ENCODE data around the gene PCGF1. TPM values are rescaled to one million over a fixed set of nuclear protein-coding genes. Genes with fewer than 3 reads are reported as not detected.

Gene PCGF1
- total and polyA plus RNA-seq, 2 of the 13 experiments (the other 11 are each of a cell fraction or from before 2014, with no cell fraction given), result 20.4 to 22.6 TPM

DNA sequence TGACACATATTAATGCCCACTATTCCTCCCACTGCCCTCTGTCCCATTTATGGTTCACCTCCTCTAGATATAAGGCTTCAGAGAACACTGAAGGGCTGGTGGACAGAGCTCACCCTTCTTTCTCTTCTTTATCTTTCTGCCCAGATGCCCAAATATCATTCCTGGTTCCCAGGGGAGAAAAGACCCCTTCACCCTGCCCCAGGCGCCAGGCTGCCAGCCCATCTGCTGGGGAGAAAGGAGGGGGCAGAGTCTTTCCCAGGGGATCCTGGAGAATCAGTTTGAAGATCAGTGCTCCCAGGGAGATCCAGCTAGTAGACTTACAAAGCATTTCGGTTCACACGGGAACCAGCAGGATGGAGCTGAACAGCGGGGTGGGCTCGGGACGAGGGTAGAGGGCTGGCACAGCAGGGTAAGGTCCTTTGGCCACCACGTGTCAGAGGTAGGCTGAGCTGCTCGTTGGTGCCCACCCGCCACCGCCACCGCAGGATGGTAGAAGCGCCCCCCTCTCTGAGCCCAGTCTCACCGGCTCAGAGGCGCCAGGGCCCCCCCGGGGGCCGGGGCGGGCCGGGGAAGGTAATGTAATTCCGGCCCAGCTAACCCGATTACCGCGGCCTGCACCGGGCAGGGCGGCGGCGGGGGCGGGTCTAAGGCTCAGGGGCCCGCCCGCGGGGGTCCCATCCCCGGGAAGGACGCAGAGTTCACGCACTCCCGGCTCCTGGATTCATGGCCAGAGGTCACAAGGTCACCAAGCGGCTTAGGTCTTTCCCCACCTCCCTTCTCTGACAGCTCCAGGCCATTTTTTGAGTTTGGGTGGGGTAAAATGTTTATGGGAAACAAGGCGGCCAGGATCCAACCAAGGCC is 5.5 kb upstream of the PCGF1 start (continued):
- peak; percentile 40; the same call in 1 of the 2 replicates for TF ChIP-seq ZBTB7A (CRISPR knock-in tag; IDR thresholded peaks at IDR 0.05)
- no peak for TF ChIP-seq CBX1 (IDR thresholded peaks at IDR 0.05; ENCODE audit: low read depth)
- TF ChIP-seq PCBP1 (IDR thresholded peaks at IDR 0.05; ENCODE audit: borderline replicate concordance, low read depth, low read length), result no peak
- TF ChIP-seq, protein P1, sequence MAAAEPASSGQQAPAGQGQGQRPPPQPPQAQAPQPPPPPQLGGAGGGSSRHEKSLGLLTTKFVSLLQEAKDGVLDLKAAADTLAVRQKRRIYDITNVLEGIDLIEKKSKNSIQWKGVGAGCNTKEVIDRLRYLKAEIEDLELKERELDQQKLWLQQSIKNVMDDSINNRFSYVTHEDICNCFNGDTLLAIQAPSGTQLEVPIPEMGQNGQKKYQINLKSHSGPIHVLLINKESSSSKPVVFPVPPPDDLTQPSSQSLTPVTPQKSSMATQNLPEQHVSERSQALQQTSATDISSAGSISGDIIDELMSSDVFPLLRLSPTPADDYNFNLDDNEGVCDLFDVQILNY (CRISPR knock-in tag; conservative IDR thresholded peaks at IDR 0.05), result no peak
- peak; percentile 91 for TF ChIP-seq NR2F6 (IDR thresholded peaks at IDR 0.05)
- TF ChIP-seq NR2F6 (CRISPR knock-in tag; IDR thresholded peaks at IDR 0.05), result peak; percentile 90
- TF ChIP-seq ZNF335 (CRISPR knock-in tag; IDR thresholded peaks at IDR 0.05), result no peak
- TF ChIP-seq, protein P2, sequence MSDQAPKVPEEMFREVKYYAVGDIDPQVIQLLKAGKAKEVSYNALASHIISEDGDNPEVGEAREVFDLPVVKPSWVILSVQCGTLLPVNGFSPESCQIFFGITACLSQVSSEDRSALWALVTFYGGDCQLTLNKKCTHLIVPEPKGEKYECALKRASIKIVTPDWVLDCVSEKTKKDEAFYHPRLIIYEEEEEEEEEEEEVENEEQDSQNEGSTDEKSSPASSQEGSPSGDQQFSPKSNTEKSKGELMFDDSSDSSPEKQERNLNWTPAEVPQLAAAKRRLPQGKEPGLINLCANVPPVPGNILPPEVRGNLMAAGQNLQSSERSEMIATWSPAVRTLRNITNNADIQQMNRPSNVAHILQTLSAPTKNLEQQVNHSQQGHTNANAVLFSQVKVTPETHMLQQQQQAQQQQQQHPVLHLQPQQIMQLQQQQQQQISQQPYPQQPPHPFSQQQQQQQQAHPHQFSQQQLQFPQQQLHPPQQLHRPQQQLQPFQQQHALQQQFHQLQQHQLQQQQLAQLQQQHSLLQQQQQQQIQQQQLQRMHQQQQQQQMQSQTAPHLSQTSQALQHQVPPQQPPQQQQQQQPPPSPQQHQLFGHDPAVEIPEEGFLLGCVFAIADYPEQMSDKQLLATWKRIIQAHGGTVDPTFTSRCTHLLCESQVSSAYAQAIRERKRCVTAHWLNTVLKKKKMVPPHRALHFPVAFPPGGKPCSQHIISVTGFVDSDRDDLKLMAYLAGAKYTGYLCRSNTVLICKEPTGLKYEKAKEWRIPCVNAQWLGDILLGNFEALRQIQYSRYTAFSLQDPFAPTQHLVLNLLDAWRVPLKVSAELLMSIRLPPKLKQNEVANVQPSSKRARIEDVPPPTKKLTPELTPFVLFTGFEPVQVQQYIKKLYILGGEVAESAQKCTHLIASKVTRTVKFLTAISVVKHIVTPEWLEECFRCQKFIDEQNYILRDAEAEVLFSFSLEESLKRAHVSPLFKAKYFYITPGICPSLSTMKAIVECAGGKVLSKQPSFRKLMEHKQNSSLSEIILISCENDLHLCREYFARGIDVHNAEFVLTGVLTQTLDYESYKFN (CRISPR knock-in tag; conservative IDR thresholded peaks at IDR 0.05), result peak; percentile 55
- no peak for TF ChIP-seq ZNF776 (CRISPR knock-in tag; IDR thresholded peaks at IDR 0.05)
- no peak for TF ChIP-seq ZNF773 (CRISPR knock-in tag; IDR thresholded peaks at IDR 0.05; ENCODE audit: borderline replicate concordance)
- TF ChIP-seq, protein P3, sequence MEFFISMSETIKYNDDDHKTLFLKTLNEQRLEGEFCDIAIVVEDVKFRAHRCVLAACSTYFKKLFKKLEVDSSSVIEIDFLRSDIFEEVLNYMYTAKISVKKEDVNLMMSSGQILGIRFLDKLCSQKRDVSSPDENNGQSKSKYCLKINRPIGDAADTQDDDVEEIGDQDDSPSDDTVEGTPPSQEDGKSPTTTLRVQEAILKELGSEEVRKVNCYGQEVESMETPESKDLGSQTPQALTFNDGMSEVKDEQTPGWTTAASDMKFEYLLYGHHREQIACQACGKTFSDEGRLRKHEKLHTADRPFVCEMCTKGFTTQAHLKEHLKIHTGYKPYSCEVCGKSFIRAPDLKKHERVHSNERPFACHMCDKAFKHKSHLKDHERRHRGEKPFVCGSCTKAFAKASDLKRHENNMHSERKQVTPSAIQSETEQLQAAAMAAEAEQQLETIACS (CRISPR knock-in tag; IDR thresholded peaks at IDR 0.05), result no peak
- TF ChIP-seq SMC3 (IDR thresholded peaks at IDR 0.05; ENCODE audit: low read length), result no peak
- peak; percentile 52 for TF ChIP-seq PHF5A (CRISPR knock-in tag; IDR thresholded peaks at IDR 0.05; ENCODE audit: low read depth, unreplicated experiment)
- TF ChIP-seq, protein P4, sequence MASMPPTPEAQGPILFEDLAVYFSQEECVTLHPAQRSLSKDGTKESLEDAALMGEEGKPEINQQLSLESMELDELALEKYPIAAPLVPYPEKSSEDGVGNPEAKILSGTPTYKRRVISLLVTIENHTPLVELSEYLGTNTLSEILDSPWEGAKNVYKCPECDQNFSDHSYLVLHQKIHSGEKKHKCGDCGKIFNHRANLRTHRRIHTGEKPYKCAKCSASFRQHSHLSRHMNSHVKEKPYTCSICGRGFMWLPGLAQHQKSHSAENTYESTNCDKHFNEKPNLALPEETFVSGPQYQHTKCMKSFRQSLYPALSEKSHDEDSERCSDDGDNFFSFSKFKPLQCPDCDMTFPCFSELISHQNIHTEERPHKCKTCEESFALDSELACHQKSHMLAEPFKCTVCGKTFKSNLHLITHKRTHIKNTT (CRISPR knock-in tag; IDR thresholded peaks at IDR 0.05), result no peak
- peak; percentile 48; the same call in 1 of the 2 replicates for TF ChIP-seq ZNF33B (CRISPR knock-in tag; IDR thresholded peaks at IDR 0.05)
- no peak for TF ChIP-seq ONECUT2 (CRISPR knock-in tag; IDR thresholded peaks at IDR 0.05)
- peak; percentile 25; the same call in 1 of the 2 replicates for TF ChIP-seq HDAC2 (CRISPR knock-in tag; IDR thresholded peaks at IDR 0.05)
- TF ChIP-seq EEA1 (CRISPR knock-in tag; IDR thresholded peaks at IDR 0.05; ENCODE audit: borderline replicate concordance), result no peak
- no peak for TF ChIP-seq ARNTL (CRISPR knock-in tag; IDR thresholded peaks at IDR 0.05)
- TF ChIP-seq, protein P5, sequence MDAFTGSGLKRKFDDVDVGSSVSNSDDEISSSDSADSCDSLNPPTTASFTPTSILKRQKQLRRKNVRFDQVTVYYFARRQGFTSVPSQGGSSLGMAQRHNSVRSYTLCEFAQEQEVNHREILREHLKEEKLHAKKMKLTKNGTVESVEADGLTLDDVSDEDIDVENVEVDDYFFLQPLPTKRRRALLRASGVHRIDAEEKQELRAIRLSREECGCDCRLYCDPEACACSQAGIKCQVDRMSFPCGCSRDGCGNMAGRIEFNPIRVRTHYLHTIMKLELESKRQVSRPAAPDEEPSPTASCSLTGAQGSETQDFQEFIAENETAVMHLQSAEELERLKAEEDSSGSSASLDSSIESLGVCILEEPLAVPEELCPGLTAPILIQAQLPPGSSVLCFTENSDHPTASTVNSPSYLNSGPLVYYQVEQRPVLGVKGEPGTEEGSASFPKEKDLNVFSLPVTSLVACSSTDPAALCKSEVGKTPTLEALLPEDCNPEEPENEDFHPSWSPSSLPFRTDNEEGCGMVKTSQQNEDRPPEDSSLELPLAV (CRISPR knock-in tag; conservative IDR thresholded peaks at IDR 0.05; ENCODE audit: low read depth), result no peak
- 0 out of 2 replicates have a peak, but pooled peaks have one; percentile 28 for TF ChIP-seq CC2D1A (CRISPR knock-in tag; IDR thresholded peaks at IDR 0.05)
- TF ChIP-seq ZNF333 (CRISPR knock-in tag; IDR thresholded peaks at IDR 0.05; ENCODE audit: borderline replicate concordance), result no peak
- no peak for TF ChIP-seq TBL1XR1 (IDR thresholded peaks at IDR 0.05; ENCODE audit: borderline replicate concordance, low read length, partially characterized antibody)
